HepG2 (cell line): ENCODE measurements around the gene UBXN2A. TPM values are rescaled to one million over a fixed set of nuclear protein-coding genes. Genes with fewer than 3 reads are reported as not detected.
"Not testable (repeated sequence)": the region's sequence is repeated elsewhere in the genome, so short reads cannot be mapped to it uniquely, and the experiment has no call there.

Experiments
- ATAC-seq: fragments of 200-7000 bp; cut with Tn5 transposase; 3 replicates; pipeline ENCODE4 v1.9.1; 2020; ENCODE audit warnings: mild to moderate bottlenecking, moderate library complexity
- BruUV-seq: library from RNA; stranded (reverse); fragments of 400-500 nt; replicated peaks from 2 replicates; lab custom pipeline; 2021; lab: Mats Ljungman, UMichigan
- CTCF ChIA-PET: fragments of 300-600 bp; formaldehyde crosslinking; extraction: SDS; loops from one replicate; lab custom pipeline; 2021; ENCODE audit warnings: low total read pairs, inconsistent platforms, low intra/inter-chr PET ratio; lab: Yijun Ruan, JAX
- POLR2A ChIA-PET: fragments of 350-600 bp; sonication (Branson Sonifier 250); formaldehyde crosslinking; loops from one replicate; lab custom pipeline; 2020; ENCODE audit warnings: antibody characterized with exemption, inconsistent platforms; lab: Yijun Ruan, JAX
- DNase-seq: peaks from one replicate; pipeline ENCODE4 v3.0.0-alpha.2; 2015; ENCODE audit warnings: low spot score
- FAIRE-seq: peaks from 3 replicates; lab custom pipeline; 2011; peaks lifted over from hg19 to GRCh38; lab: Jason Lieb, UNC
- H2AFZ ChIP-seq: one replicate; pipeline ENCODE4 v1.6.1; 2011; ENCODE audit warnings: low read length, inconsistent platforms
- H3K27ac ChIP-seq: fragments of 300-600 bp; 3 replicates; pipeline ENCODE4 v1.8.0; 2011; ENCODE audit warnings: mixed run types, mild to moderate bottlenecking, mixed read lengths, low read length, inconsistent platforms; ENCODE audit not compliant: insufficient read depth; ENCODE audit errors: extremely low read length
- H3K27me3 ChIP-seq, 2 experiments: fragments of 200-600 bp in 1 of 2; 2 replicates in 1 of 2; 3 replicates in 1 of 2; pipeline versions ENCODE4 v1.6.0 to v1.8.0; 2011; ENCODE audit warnings: low read length in 2 of 2, mild to moderate bottlenecking in 2 of 2, moderate library complexity in 2 of 2, inconsistent platforms in 1 of 2; ENCODE audit not compliant: insufficient read depth in 2 of 2, control insufficient read depth in 1 of 2
- H3K36me3 ChIP-seq, 2 experiments: fragments of 200-600 bp in 1 of 2; replicated peaks in 1 of 2; 2 replicates in 1 of 2; 3 replicates in 1 of 2; pipeline versions ENCODE4 v1.5.1 to v1.8.0; 2011; ENCODE audit warnings: low read length in 2 of 2, inconsistent platforms in 1 of 2; ENCODE audit not compliant: insufficient read depth in 2 of 2, control insufficient read depth in 1 of 2
- H3K4me1 ChIP-seq: 2 replicates; pipeline ENCODE4 v1.5.1; 2012; ENCODE audit warnings: low read length, inconsistent platforms; ENCODE audit not compliant: insufficient read depth
- H3K4me2 ChIP-seq: 2 replicates; pipeline ENCODE4 v1.6.0; 2011; ENCODE audit warnings: low read depth, low read length, inconsistent platforms
- H3K4me3 ChIP-seq, 3 experiments: fragments of 200-600 bp in 1 of 3; sonication (generic), shearing (Covaris generic) in 1 of 3; replicated peaks in 1 of 3; 2 replicates each; pipeline ENCODE4 v1.5.1; 2011 to 2016; ENCODE audit warnings: low read length in 3 of 3, inconsistent platforms in 2 of 3, low read depth in 2 of 3, mild to moderate bottlenecking in 2 of 3, control low read depth in 1 of 3, mixed read lengths in 1 of 3; ENCODE audit not compliant: insufficient read depth in 1 of 3
- H3K79me2 ChIP-seq: one replicate; pipeline ENCODE4 v1.6.1; 2011; ENCODE audit warnings: low read length, inconsistent platforms; ENCODE audit not compliant: insufficient read depth
- H3K9ac ChIP-seq: 2 replicates; pipeline ENCODE4 v1.6.0; 2011; ENCODE audit warnings: mild to moderate bottlenecking, low read depth, low read length, inconsistent platforms; ENCODE audit not compliant: insufficient read depth
- H3K9me3 ChIP-seq: 2 replicates; pipeline ENCODE4 v1.5.1; 2012; ENCODE audit warnings: mild to moderate bottlenecking, low read length
- H4K20me1 ChIP-seq: 2 replicates; pipeline ENCODE4 v1.6.0; 2011; ENCODE audit warnings: inconsistent platforms, mild to moderate bottlenecking, low read length, moderate library complexity; ENCODE audit not compliant: insufficient read depth
- ZNF121 ChIP-seq: sonication (generic); formaldehyde crosslinking; IDR thresholded peaks from 2 replicates; pipeline ENCODE4 v1.5.0; 2020; ENCODE audit warnings: mild to moderate bottlenecking, missing genetic modification reagents
- WGBS: methylation state at CpG from one replicate; pipeline ENCODE4 v1.1.6; 2017; ENCODE audit warnings: low lambda C conversion rate; 5-methylcytosine and 5-hydroxymethylcytosine counted together
- in situ Hi-C: cut with HindIII; loops from 2 replicates; pipeline ENCODE4 v1.10.0; 2017; ENCODE audit warnings: low pct_unique_long_range_greater_than_20kb; ENCODE audit not compliant: extremely low pct_ligation_motif_present
- intact Hi-C: fragments of 100-400 bp; cut with micrococcal nuclease; formaldehyde crosslinking; loops from one replicate; pipeline ENCODE4 v1.10.0; 2022; ENCODE audit not compliant: unreplicated experiment
- polyA plus RNA-seq, 8 experiments: library from polyadenylated mRNA; depleted of rRNA in 3 of 8; stranded (reverse) in 7 of 8; unstranded in 1 of 8; fragments of >200 nt; fragmentation: Illumina TruSeq in 4 of 8; extraction: Trizol in 4 of 8; gene quantifications; 2 replicates each; pipeline versions ENCODE4 v1.2.1 to v1.2.3, GENCODE V29; 2011 to 2016; ENCODE audit warnings: low read depth in 4 of 8, missing spikeins in 1 of 8, mixed read lengths in 1 of 8; ENCODE audit not compliant: insufficient read depth in 1 of 8
- total RNA-seq, 5 experiments: library from RNA; depleted of rRNA; stranded (reverse); fragments of >200 nt; fragmentation: Illumina TruSeq; extraction: Trizol; gene quantifications; 2 replicates each; pipeline ENCODE4 v1.2.3, GENCODE V29; 2016; ENCODE audit warnings: low read depth in 1 of 5
- TF ChIP-seq, protein P1 (sequence below): fragments of 450-650 bp; IDR thresholded peaks from 2 replicates; pipeline ENCODE4 v1.6.1; 2017; ENCODE audit warnings: mild to moderate bottlenecking

The UBXN2A gene
- total and polyA plus RNA-seq, 2 of the 13 experiments (the other 11 are each of a cell fraction or from before 2014, with no cell fraction given), result 8.3 to 20.9 TPM

DNA sequence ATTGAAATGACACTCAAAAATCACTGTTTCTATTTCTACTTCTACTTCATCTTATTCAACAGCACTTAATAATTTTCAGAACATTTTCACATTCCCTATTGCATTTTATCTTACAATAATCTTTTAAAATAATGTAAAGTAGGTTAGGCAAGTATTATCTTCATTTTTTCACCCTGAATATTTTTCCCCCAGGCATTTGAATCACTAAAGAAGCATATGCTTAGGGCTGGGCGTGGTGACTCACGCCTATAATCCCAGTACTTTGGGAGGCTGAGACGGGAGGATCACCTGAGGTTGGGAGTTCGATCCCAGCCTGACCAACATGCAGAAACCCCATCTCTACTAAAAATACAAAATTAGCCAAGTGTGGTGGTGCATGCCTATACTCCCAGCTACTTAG is 100.2 kb downstream of the UBXN2A start (continued):
- TF ChIP-seq, protein P1, sequence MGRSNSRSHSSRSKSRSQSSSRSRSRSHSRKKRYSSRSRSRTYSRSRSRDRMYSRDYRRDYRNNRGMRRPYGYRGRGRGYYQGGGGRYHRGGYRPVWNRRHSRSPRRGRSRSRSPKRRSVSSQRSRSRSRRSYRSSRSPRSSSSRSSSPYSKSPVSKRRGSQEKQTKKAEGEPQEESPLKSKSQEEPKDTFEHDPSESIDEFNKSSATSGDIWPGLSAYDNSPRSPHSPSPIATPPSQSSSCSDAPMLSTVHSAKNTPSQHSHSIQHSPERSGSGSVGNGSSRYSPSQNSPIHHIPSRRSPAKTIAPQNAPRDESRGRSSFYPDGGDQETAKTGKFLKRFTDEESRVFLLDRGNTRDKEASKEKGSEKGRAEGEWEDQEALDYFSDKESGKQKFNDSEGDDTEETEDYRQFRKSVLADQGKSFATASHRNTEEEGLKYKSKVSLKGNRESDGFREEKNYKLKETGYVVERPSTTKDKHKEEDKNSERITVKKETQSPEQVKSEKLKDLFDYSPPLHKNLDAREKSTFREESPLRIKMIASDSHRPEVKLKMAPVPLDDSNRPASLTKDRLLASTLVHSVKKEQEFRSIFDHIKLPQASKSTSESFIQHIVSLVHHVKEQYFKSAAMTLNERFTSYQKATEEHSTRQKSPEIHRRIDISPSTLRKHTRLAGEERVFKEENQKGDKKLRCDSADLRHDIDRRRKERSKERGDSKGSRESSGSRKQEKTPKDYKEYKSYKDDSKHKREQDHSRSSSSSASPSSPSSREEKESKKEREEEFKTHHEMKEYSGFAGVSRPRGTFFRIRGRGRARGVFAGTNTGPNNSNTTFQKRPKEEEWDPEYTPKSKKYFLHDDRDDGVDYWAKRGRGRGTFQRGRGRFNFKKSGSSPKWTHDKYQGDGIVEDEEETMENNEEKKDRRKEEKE, result no peak

GRCh38 chr2:24043133-24043532 is 102.9 kb downstream of the UBXN2A start:
- in situ Hi-C loops, POLR2A ChIA-PET: not testable (repeated sequence)

More at GRCh38 chr2:24043133-24043532, 102.9 kb downstream of the UBXN2A start:
- H4K20me1 ChIP-seq, CTCF ChIA-PET, BruUV-seq, H2AFZ ChIP-seq, H3K4me3 ChIP-seq, DNase-seq, H3K9me3 ChIP-seq, H3K9ac ChIP-seq, FAIRE-seq, H3K4me2 ChIP-seq, H3K27ac ChIP-seq, ATAC-seq, H3K27me3 ChIP-seq, intact Hi-C loops: not testable (repeated sequence)
- 96% methylated on average over 6 of the region's 6 CpGs for WGBS
- peaks cover 29% of the 10 kb centered on the region for H3K4me1 ChIP-seq
- H3K36me3 ChIP-seq, result peaks cover 6 to 12% of the 10 kb centered on the region in 2 experiments
- H3K79me2 ChIP-seq, result peaks cover 32% of the 10 kb centered on the region
- peak; percentile 63 for TF ChIP-seq ZNF121 (CRISPR knock-in tag)
